UCSD-AML1 (cell line): ENCODE measurements around the gene PPP1R13B.
"Not testable (repeated sequence)": the region's sequence is repeated elsewhere in the genome, so short reads cannot be mapped to it uniquely, and the experiment has no call there.

Source experiments
- DNase-seq: peaks from one replicate; lab custom pipeline; 2025; ENCODE audit not compliant: unreplicated experiment; lab: John Stamatoyannopoulos, UW

PPP1R13B gene

DNA sequence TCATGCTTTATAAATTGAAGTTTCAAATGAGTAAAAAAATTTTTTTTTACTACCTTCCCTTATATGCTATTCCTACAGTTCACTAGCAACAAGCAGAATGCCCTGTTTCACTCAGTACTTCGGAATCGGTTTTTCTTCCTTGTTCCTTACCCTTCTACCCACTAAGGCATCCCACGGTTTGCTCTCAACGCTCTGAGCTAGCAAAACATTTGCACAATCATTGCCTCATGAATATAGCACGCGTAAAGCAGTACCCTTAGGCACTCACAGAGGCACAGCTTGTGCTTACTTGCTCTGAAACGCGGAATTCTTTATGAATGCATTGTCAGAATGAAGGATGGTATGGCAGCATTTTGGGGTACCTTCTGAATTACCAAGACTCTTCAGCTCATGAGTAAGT, 45.0 kb downstream of the PPP1R13B start:
- DNase-seq, result no peak

DNA sequence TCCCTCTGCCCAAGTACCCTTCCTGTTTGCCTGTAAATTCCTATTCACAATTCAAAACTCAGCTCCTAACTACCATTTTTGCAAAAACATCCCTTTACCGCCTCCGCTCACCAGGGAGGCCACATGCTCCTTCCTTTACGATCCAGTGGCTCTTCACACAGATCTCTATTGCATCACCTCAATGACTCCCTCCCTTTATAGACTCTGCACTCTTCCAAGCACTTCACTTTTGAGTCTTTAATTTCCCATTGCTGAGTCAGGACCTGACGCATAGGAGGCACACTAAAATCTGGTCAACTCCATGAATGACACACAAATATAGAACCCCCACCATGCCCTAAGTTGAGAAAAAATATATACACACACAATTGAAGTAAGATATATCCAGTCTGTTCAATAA, 45.9 kb downstream of the PPP1R13B start:
- DNase-seq, result no peak

DNA sequence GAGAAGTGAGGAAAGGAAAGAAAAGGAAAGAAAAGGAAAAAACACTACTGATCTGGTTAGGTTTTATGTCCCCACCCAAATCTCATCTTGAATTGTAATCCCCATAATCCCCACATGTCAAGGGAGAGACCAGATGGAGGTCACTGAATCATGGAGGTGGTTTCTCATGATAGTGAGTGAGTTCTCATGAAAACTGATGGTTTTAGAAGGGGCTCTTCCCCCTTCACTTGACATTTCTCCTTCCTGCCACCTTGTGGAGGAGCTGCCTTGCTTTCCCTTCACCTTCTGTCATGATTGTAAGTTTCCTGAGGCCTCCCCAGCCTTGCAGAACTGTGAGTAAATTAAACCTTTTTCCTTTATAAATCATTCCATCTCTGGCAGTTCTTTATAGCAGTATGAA, 54.2 kb downstream of the PPP1R13B start:
- DNase-seq, result not testable (repeated sequence)

DNA sequence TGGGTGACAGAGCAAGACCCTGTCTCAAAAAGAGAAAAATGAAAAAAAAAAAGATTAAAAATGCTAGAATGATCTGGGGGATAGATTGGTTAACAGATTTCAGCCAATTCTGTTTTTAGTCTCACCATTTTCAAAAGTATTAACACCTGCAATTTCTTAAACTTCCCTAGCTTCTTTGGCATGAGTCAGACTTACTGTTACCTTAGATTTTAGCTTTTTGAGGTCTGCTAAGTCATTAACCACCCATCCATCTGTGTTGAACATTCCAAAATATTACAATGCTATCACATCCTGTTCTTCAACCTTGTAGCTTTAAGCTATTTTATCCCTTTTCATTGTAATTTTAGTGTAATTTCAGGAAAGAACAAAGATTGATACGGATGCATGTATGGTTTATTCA, 59.3 kb downstream of the PPP1R13B start:
- no peak for DNase-seq

DNA sequence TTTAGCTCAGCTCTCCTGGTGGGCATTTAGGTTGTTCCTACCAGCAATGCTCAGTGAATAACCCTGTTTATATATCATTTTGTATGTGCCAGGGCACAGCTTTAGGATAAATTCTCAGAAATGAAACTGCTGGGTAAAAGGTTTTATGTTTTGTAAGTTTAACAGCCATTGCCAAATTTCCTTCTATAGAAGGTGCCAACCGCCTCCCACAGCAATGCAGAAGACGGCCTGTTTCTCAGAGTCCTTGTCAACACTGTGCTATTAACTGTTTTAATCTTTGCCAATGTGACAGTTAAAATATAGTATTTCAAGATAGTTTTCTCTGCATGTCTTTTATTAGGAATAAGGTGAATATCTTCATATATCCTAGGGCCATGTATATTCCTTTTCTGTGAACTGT, 65.0 kb downstream of the PPP1R13B start:
- no peak for DNase-seq

DNA sequence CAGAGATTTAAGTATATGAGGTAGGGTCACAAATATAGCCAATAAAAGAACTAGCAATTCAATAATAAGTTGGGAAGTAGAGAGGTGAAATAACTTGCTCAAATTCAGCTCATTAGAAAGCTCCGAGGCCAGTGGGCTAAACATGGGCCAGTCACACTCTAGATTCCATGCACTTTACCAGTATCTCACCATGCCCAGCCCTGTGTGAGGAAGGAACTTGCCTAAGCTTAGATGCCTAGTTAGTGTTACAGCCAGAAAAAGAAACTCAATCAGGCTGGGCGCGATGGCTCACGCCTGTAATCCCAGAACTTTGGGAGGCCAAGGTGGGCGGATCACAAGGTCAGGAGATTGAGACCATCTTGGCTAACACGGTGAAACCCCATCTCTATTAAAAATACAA, 71.1 kb downstream of the PPP1R13B start:
- not testable (repeated sequence) for DNase-seq

DNA sequence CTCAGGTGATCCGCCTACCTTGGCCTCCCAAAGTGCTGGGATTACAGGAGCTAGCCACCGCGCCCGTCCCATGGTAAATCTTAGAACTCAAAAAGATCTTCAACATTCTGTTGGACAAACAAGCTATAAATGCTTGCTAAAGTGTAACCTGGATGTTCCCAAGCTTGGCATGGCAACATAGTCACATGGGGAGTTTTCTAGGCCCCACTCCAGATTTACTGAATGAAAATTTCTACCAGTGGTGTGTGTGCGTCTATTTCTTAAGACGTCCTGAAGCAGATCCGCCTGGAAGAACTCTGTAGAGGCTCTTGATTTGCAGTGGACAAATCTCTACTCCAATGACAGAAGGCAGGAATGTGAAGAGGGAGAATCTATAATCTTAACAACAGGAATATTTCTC, 71.9 kb downstream of the PPP1R13B start:
- no peak for DNase-seq

DNA sequence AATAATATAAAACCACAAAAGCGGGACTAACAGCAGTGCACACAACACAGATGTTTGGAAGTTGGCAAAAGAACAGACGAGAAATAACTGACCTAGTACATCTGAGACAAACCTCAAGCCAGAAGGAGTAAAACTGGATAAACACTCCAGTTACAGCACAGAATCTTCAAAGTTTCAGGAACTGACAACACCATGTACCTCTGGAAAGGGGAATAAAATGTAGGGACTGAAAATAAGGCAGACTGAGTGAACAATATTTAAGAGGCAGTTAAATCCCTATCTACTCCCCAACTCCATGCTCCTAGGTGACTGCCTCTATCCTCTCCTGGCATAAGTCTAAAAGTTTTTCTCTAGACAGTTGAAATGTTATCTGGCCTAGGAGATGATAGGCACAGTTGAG, 73.9 kb downstream of the PPP1R13B start:
- DNase-seq, result no peak

DNA sequence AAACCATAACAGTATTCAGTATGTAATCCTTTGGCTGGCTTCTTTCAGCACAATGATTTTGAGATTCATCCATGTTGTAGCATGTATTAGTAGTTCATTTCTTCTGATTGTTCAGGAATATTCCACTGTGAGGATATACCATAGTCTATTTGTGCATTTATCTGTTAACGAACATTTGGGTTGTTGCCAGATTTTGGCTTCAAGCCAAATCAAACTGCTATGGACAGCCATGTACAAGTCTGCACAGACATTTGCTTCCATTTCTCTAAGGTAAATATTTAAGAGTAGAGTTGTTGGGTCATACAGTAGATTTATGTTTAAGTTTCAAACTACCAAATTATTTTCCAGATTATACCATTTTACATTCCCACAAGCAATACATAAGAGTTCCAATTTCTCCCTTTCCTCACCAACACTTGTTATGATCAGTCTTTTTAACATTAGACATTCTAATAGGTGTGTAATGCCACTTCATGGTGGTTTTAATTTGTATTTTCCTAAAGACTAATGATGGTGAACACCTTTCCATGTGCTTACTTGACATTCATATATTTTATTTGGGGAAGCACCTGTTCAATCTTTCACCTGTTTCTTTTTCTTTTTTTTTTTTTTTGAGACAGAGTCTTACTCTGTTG, 75.2 kb downstream of the PPP1R13B start:
- no peak for DNase-seq

DNA sequence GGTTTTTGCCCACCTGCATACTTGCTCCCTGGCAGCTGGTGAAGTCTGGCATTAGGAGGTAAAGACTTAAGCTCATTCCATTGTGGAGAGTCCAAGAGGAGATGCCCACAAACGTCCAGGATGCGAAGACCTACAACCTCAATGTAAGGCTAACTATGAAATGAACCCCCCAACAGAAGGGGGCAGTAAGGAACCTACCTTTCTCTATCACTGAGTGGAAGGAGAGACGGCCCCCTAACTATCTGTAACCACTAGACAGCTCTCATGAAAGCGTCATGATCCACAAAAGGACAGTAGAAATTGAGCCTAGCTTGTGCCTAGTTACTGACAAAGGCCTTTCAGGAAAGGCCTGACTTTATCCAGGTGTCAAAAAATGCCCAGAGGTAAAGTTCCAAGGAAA, 76.5 kb downstream of the PPP1R13B start:
- no peak for DNase-seq

DNA sequence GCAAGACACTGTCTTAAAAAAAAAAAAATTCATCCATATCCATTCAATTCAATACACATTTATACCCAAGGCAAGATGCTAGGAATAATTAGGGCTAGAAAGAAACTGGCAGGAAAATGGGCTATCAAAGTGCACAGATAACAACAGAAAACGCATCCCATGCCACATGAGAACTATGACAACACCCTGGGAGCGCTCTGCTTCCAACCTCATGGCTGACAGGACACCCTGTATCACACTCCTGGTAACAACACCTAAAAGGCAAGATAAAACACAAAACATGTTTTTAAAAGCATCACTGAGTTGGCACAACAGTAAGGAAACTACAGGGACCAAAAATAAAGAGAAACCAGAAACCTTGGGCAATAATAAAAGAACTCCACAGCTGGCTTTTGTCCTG, 76.9 kb downstream of the PPP1R13B start:
- no peak for DNase-seq

DNA sequence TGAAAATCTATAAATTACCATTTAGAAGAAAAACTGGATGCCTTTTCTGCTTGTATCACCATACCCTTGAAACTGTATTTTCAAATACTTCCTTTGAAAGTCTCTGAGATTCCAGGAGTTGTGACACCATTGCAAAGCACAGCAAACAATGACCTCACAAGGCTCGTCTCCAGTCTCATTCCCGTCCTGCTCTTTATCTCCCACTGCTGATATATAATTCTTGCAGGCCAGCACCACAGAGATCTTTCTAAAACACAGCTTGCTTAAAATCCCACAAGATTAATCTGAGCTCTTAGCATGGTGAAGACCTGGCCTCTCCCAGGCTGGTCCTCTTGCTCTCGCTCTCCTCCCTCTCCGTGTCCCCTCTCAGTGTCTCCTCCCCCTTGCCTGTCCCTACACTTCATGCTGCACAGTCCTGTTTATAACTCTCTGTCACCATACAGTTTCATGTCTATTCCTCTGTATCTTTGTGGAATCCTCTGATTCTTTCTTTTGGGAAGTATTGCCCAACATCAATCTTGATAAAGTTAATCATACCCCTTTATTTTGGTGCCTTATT, 80.0 kb downstream of the PPP1R13B start:
- DNase-seq, result no peak

DNA sequence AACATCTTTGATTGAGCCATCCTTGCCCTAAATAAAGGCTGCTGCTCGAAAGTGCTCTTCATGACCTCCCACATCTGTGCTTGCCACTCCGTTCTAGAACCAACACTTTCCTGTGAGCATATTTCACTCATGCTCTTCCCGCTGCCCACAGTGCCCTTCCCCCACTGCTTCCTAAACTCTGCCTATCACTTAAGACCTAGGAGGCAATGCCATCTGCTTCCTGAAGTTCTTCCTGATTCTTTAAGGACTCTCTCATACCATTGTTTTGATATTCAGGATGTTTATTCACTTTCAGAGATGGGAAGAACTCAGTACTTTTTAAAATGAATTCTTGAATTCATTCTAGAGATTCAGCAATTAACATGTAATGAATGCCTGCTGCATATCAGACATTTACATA, 81.8 kb downstream of the PPP1R13B start:
- peak; percentile 38 for DNase-seq

DNA sequence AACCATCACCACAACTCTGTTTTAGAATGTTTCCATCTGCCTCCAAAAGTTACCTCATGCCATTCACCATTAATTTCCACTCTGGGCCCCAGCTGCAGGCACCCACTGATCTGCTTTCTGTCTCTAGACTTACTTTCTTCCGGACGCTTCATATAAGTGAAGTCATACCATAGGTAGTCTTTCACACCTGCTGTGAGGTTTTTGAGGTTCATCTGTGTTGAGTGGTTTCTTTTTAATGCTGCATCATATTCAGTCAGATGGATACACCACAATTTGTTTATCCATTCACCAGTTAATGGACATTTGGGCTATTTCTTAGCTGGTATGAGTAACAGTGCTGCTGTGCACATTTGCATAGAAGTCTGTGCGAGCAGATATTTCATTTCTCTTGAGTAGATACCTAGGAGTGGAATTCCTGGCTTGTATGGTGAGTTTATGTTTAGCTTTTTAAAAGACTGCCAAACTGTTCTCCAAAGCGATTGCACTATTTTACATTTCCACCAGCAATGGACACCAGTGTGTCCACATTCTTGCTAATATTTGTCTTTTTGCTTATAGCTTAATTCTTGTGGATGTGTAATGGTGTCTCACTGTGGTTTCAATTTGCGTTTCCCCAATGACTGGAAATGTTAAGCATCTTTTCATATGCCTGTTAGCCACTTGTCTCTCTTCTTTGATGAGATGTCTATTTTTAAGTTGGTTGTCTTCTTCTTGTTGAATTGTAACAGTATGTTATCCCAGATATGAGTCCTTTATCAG, 83.5 kb downstream of the PPP1R13B start:
- DNase-seq, result no peak

DNA sequence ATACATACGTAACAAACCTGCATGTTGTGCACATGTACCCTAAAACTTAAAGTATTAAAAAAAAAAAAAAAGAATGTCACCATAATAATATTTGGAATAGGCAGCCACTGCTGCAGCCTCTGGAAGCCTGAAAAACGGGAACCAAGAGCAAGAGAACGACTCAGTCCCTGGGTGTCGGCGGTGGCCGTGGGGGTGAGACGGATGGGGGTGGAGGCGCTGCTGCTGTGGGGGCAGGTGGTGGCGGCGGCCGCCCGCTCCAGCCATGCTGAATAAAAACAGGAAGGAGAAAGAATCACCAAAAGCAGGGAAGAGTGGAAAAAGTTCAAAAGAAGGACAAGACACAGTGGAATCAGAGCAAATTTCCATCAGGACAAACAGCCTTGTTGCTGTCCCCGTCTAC, 84.8 kb downstream of the PPP1R13B start:
- DNase-seq, result no peak

DNA sequence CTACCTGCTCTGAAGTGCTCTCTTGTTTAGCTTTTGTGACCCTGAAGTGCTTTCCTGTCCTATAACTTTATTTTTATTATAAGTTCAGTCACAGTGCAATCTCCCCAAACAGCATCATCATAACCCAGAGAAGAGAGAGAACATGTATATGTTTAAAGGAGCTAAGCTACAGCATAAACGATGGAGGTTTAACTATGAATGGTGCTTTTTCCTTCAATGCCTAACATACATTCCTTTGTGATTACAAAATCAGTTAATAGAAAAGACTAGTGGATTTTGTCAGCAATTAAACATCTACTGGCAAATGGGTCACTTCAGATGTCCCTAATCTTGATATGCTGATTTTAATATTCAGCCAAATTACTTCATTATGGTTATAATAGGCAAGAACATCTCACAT, 85.3 kb downstream of the PPP1R13B start:
- DNase-seq, result no peak

DNA sequence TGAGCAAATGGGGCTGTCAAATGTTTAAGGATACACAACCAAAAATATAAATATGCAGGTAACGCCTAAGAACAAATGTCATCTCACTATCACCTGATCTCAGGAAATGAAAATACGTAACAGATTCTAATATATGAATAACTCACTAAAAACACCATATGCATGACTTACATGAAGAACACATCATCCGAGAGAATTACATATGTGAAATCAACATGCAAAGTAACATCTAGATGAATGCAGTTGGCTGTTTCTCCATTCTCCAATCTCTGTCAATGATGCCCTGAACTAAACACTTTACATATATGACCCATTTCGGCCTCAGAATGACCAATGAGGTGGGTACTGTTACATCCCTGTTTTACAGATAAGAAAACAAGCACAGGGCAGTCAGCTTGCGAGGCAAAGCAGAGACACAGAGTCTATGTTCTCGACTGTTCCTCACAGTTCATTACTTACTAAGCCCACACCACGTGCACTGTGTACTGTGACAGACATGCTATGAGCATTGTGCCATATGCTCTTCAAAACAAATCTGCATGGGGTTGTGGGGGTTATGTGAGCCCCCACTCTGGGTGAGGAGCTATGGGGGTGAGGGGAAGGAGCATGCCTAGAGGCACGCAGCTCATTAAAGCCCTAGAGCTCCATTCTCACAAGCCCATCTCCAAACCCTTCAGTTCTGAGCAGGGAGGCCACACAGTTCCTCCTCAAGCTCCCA, 89.2 kb downstream of the PPP1R13B start:
- DNase-seq, result no peak

DNA sequence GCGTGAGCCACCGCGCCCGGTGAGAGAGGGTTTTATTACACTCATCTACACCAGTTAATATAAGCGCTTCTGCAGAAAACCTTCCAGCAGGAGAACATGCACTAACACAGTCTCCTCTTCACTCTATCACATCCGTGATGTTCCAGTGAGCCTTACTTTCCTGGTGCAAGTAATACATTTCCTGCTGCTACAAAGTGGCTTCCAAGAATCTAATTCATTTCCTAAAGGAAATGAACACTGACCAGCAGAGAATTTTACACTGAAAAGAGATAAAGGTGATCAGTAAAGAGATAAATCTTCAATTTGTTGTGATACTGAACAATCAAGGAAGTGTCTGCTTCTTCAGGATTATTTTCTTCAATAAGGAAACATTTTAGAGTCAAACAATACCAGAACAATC, 92.3 kb downstream of the PPP1R13B start:
- no peak for DNase-seq

DNA sequence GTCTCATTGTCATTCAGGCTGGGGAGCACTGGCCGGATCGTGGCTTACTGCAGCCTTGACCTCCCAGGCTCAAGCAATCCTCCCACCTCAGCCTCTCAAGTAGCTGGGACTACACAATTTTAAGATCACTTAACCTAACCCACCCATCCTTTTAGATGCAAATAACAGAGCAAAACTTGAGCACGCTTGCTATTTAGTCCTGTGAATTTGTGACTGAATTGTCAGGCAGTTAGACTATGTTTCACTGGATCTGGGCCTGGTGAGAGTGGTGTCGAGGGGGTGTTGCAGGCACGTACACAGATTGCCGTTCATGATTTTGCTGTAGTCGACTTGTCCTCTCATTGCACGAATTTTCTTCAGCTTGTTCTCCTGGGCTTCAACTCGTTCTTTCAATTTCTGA, 93.6 kb downstream of the PPP1R13B start:
- no peak for DNase-seq

DNA sequence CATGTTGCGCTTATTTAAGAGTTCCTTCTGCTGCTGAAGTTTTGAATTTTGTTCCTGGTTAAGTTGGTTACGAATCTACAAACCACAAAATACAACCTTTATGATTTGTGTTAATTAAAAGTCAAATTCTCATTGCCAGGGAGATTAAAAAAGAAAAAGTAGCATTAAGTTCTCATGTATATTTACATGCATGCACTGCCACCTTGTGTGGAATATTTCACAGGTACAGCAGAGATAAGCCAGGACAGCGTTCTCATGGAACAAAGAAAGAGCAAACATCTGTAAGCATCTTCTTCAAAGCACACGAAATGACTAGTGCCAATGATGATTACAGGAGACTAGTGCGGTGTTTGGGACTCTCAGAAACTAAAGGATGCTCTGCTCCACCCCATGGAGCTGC, 97.5 kb downstream of the PPP1R13B start:
- no peak for DNase-seq

DNA sequence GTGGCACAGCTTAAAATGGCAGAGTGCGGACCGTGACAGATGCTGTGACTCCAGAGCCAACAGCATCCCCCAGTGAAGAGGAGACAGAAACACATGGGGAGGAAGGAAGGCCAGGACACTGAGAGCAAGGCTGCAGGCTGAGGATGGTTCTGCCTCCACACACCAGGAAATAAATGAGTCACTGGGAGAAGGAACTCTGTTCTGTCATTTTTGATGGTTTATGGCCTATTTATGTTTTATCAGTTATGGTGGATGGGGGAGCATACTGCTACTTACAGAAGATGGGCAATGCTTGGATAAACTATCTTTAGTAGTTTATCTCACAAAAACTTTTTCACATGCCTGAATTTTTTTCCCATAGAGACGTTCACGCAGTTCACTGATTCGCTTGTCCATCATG, 97.9 kb downstream of the PPP1R13B start:
- no peak for DNase-seq

DNA sequence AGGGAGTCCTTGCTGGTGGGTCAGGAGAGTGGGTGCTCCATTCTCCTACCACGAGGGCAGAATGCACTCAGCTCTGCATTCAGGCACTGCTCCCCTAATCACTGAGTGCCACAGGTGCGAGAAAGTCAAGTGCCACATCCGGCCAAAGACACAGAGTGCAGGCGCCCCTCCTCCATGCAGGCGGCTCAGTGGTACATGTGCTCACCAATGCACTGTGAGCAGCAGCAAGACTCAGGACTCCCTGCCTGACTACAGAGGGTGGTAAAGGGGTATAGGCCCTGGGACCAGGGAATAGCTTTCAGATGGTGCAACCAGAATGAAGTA, 98.9 kb downstream of the PPP1R13B start:
- DNase-seq, result no peak
